Brain microvascular endothelial cell (primary cell): Measurements from ENCODE around the gene ALOXE3.
"Not testable (repeated sequence)": the region's sequence is repeated elsewhere in the genome, so short reads cannot be mapped to it uniquely, and the experiment has no call there.

ENCODE experiments used
- DNase-seq: peaks from one replicate; pipeline ENCODE4 v3.0.0-alpha.2; 2020
- H3K27ac ChIP-seq: fragments of 250-450 bp; sonication (Bioruptor Pico); 2 replicates; pipeline ENCODE4 v1.5.1; 2020; ENCODE audit warnings: mild to moderate bottlenecking, moderate library complexity
- H3K27me3 ChIP-seq: fragments of 250-450 bp; sonication (Bioruptor Pico); replicated peaks from 2 replicates; pipeline ENCODE4 v1.5.1; 2020; ENCODE audit warnings: mild to moderate bottlenecking
- H3K36me3 ChIP-seq: fragments of 250-450 bp; sonication (Bioruptor Pico); replicated peaks from 2 replicates; pipeline ENCODE4 v1.5.1; 2020; ENCODE audit warnings: mild to moderate bottlenecking
- H3K4me3 ChIP-seq: 2 replicates; pipeline ENCODE4 v1.5.1; 2011; ENCODE audit warnings: low read depth, mild to moderate bottlenecking, control low read depth, low read length, moderate library complexity
- CTCF ChIP-seq: IDR thresholded peaks from 2 replicates; pipeline ENCODE4 v1.5.1; 2011; ENCODE audit warnings: low read depth, mild to moderate bottlenecking, moderate library complexity, low read length, control low read depth, inconsistent platforms; ENCODE audit errors: missing control alignments
- in situ Hi-C: cut with HindIII; loops from 2 replicates; pipeline ENCODE4 v1.10.0; 2017; ENCODE audit warnings: low sequenced_read_pairs, low pct_ligation_motif_present

ALOXE3 gene

GRCh38 chr17:8110456-8110804, 7.9 kb downstream of the ALOXE3 start:
- in situ Hi-C loops, result loop anchor here (10.0 kb wide), 1 partner anchor 56 kb away; no protein-coding TSS in a partner anchor

GRCh38 chr17:8109661-8110455, 8.5 kb downstream of the ALOXE3 start:
- no peak overlapping the region for H3K27ac ChIP-seq
- H3K4me3 ChIP-seq, result peak overlapping the region; percentile 17
- no peak for DNase-seq
- in situ Hi-C loops, result loop anchor here (10.0 kb wide), 1 partner anchor 55 kb away; no protein-coding TSS in a partner anchor
- peak; percentile 82 for TF ChIP-seq CTCF
- no peaks in the 10 kb centered on the region for H3K36me3 ChIP-seq
- H3K27me3 ChIP-seq, result peaks cover 15% of the 10 kb centered on the region

More at GRCh38 chr17:8110456-8110804, 7.9 kb downstream of the ALOXE3 start:
- DNase-seq, result no peak
- H3K27ac ChIP-seq, result no peak overlapping the region
- no peak overlapping the region for H3K4me3 ChIP-seq
- no peak for TF ChIP-seq CTCF
- peaks cover 16% of the 10 kb centered on the region for H3K27me3 ChIP-seq
- no peaks in the 10 kb centered on the region for H3K36me3 ChIP-seq

- TF ChIP-seq CTCF, result no peak
- DNase-seq, result no peak
- Histone ChIP-seq H3K36me3 (no peaks in the 10 kb centered on the region), H3K27me3 (peaks cover 15% of the 10 kb centered on the region), H3K27ac (no peak overlapping the region), H3K4me3 (no peak overlapping the region)
- in situ Hi-C loops, result no loop called here
Observed at GRCh38 chr17:8108972-8109660, 9.2 kb downstream of the ALOXE3 start.

GRCh38 chr17:8106980-8107379, 11.3 kb downstream of the ALOXE3 start:
- DNase-seq, H3K27ac ChIP-seq, H3K27me3 ChIP-seq, H3K36me3 ChIP-seq, in situ Hi-C loops, H3K4me3 ChIP-seq: not testable (repeated sequence)

- Histone ChIP-seq H3K4me3 (no peak overlapping the region), H3K27ac (no peak overlapping the region), H3K36me3 (no peaks in the 10 kb centered on the region), H3K27me3 (peaks cover 6% of the 10 kb centered on the region)
- DNase-seq, result no peak
- no peak for TF ChIP-seq CTCF
- in situ Hi-C loops, result no loop called here
Observed at GRCh38 chr17:8105957-8106398, 12.3 kb downstream of the ALOXE3 start.

- no peak for DNase-seq
- no peak for TF ChIP-seq CTCF
- no peaks in the 10 kb centered on the region for H3K36me3 ChIP-seq
- in situ Hi-C loops, result no loop called here
- H3K4me3 ChIP-seq, result no peak overlapping the region
- no peaks in the 10 kb centered on the region for H3K27me3 ChIP-seq
- no peak overlapping the region for H3K27ac ChIP-seq
Observed at GRCh38 chr17:8104911-8105310, 13.4 kb downstream of the ALOXE3 start.
